Naive thymus-derived CD8-positive, alpha-beta T cell (primary cell): Measurements from ENCODE around the gene RAB15. TPM values are rescaled to one million over a fixed set of nuclear protein-coding genes. Genes with fewer than 3 reads are reported as not detected.

Experiments used
- ATAC-seq, 2 donors: fragments of 150-1000 bp; cut with Tn5 transposase in 1 of 2; sonication (Bioruptor Pico), chemical (Tn5 transposase) in 1 of 2; 1 replicate in 1 of 2; 2 replicates in 1 of 2; pipeline ENCODE4 v1.10.0; 2021; ENCODE audit warnings: mild to moderate bottlenecking in 2 of 2, moderate library complexity in 2 of 2
- POLR2A ChIA-PET: fragments of 350-600 bp; sonication (Branson Sonifier 250); formaldehyde crosslinking; loops from one replicate; lab custom pipeline; 2021; ENCODE audit warnings: antibody characterized with exemption; lab: Charles Lee
- DNase-seq, 10 donors: peaks; one replicate each; pipeline versions ENCODE4 v3.0.0 to v3.0.0-alpha.2; 2020 to 2022
- H3K27ac Mint-ChIP-seq, 10 donors: one replicate each; pipeline ENCODE4 v1.8.0; 2020 to 2022; ENCODE audit warnings: mild to moderate bottlenecking in 10 of 10, mixed read lengths in 10 of 10, moderate library complexity in 4 of 10, inconsistent platforms in 1 of 10
- H3K27me3 Mint-ChIP-seq, 5 donors: one replicate each; pipeline ENCODE4 v1.8.0; 2021 to 2022; ENCODE audit warnings: mixed read lengths in 5 of 5
- H3K36me3 Mint-ChIP-seq, 3 donors: one replicate each; pipeline ENCODE4 v1.8.0; 2020 to 2022; ENCODE audit warnings: mixed read lengths in 3 of 3, mild to moderate bottlenecking in 2 of 3, inconsistent platforms in 1 of 3
- H3K4me1 Mint-ChIP-seq, 4 donors: one replicate each; pipeline ENCODE4 v1.8.0; 2021 to 2022; ENCODE audit warnings: mixed read lengths in 4 of 4
- H3K4me3 Mint-ChIP-seq, 10 donors: one replicate each; pipeline ENCODE4 v1.8.0; 2020 to 2022; ENCODE audit warnings: mild to moderate bottlenecking in 10 of 10, mixed read lengths in 10 of 10, moderate library complexity in 6 of 10, inconsistent platforms in 1 of 10
- H3K9me3 Mint-ChIP-seq, 9 donors: one replicate each; pipeline ENCODE4 v1.8.0; 2020 to 2022; ENCODE audit warnings: mixed read lengths in 9 of 9, mild to moderate bottlenecking in 3 of 9, inconsistent platforms in 1 of 9, moderate library complexity in 1 of 9
- polyA plus RNA-seq, 3 donors: library from polyadenylated mRNA; unstranded; fragments of 300-500 nt; fragmentation: Illumina TruSeq; gene quantifications; one replicate each; pipeline ENCODE4 v1.2.3, GENCODE V29; 2021
- total RNA-seq, 8 experiments: library from RNA in 2 of 8; stranded (reverse) in 2 of 8; gene quantifications; one replicate each; pipeline ENCODE4 v1.2.3 and lab custom pipeline; 2021 to 2026

Gene RAB15
- total and polyA plus RNA-seq, 5 experiments from 2014 or later, result 3.9 to 11.9 (median 4.7) TPM

- Mint-ChIP-seq H3K27ac (no peak overlapping the region), H3K4me3 (no peak overlapping the region), H3K9me3 (no peaks in the 10 kb centered on the region), H3K4me1 (peaks cover 4 to 11% (median 6%) of the 10 kb centered on the region in 4 donors), H3K27me3 (no peaks in the 10 kb centered on the region), H3K36me3 (peaks cover 0 to 32% (median 4%) of the 10 kb centered on the region in 3 donors)
- no peak for ATAC-seq
- POLR2A ChIA-PET, result no interaction called here
- DNase-seq, result no peak
These were observed 29.6 kb upstream of the RAB15 start for GRCh38 chr14:65001723-65002122.

GRCh38 chr14:65000898-65001591, 28.9 kb upstream of the RAB15 start:
- Mint-ChIP-seq H3K4me1 (peaks cover 4 to 15% (median 6%) of the 10 kb centered on the region in 4 donors), H3K9me3 (no peaks in the 10 kb centered on the region), H3K27ac (peak overlapping the region in 1 of 10 donors; percentile 9), H3K36me3 (peaks cover 0 to 26% (median 4%) of the 10 kb centered on the region in 3 donors), H3K4me3 (no peak overlapping the region), H3K27me3 (no peaks in the 10 kb centered on the region)
- no peak for DNase-seq
- POLR2A ChIA-PET, result no interaction called here
- no peak for ATAC-seq

GRCh38 chr14:64998455-64998931, 26.4 kb upstream of the RAB15 start:
- POLR2A ChIA-PET, result interaction anchor here (0.6 kb wide), 1 partner anchor 122 kb away, joined by 3 read pairs; no protein-coding TSS in a partner anchor
- Mint-ChIP-seq H3K4me1 (peaks cover 4 to 19% (median 6%) of the 10 kb centered on the region in 4 donors), H3K27ac (no peak overlapping the region), H3K36me3 (peaks cover 0 to 7% (median 0%) of the 10 kb centered on the region in 3 donors), H3K4me3 (no peak overlapping the region), H3K27me3 (no peaks in the 10 kb centered on the region), H3K9me3 (no peaks in the 10 kb centered on the region)
- DNase-seq (no peak), ATAC-seq (no peak)

- Mint-ChIP-seq H3K4me3 (peak overlapping the region in 2 of 10 donors; percentile 37 to 60), H3K27me3 (no peaks in the 10 kb centered on the region), H3K4me1 (peaks cover 6 to 14% (median 6%) of the 10 kb centered on the region in 4 donors), H3K9me3 (no peaks in the 10 kb centered on the region), H3K27ac (peak overlapping the region in 1 of 10 donors; percentile 61), H3K36me3 (peaks cover 0 to 7% (median 4%) of the 10 kb centered on the region in 3 donors)
- POLR2A ChIA-PET, result interaction anchor here (0.6 kb wide), 1 partner anchor 424 kb away, joined by 3 read pairs; no protein-coding TSS in a partner anchor
- no peak for DNase-seq
- ATAC-seq, result no peak
These were observed 25.1 kb upstream of the RAB15 start for GRCh38 chr14:64997108-64997794.

GRCh38 chr14:64995291-64995690, 23.2 kb upstream of the RAB15 start:
- Mint-ChIP-seq H3K36me3 (peaks cover 0 to 9% (median 4%) of the 10 kb centered on the region in 3 donors), H3K9me3 (no peaks in the 10 kb centered on the region), H3K27me3 (no peaks in the 10 kb centered on the region), H3K4me1 (peaks cover 13 to 26% (median 21%) of the 10 kb centered on the region in 4 donors), H3K27ac (no peak overlapping the region), H3K4me3 (no peak overlapping the region)
- POLR2A ChIA-PET, result interaction anchor here (0.6 kb wide), 1 partner anchor 29 kb away, joined by 3 read pairs; no protein-coding TSS in a partner anchor
- ATAC-seq (no peak), DNase-seq (no peak)

- Mint-ChIP-seq H3K4me3 (no peak overlapping the region), H3K4me1 (peaks cover 14 to 32% (median 29%) of the 10 kb centered on the region in 4 donors), H3K27me3 (no peaks in the 10 kb centered on the region), H3K27ac (no peak overlapping the region), H3K9me3 (no peaks in the 10 kb centered on the region), H3K36me3 (peaks cover 0 to 5% (median 4%) of the 10 kb centered on the region in 3 donors)
- DNase-seq (no peak), ATAC-seq (no peak)
- POLR2A ChIA-PET, result no interaction called here
These were observed 22.4 kb upstream of the RAB15 start for GRCh38 chr14:64994540-64994939.

- Mint-ChIP-seq H3K27me3 (no peaks in the 10 kb centered on the region), H3K9me3 (no peaks in the 10 kb centered on the region), H3K4me1 (peaks cover 14 to 40% (median 34%) of the 10 kb centered on the region in 4 donors), H3K36me3 (peaks cover 0 to 5% (median 4%) of the 10 kb centered on the region in 3 donors), H3K4me3 (no peak overlapping the region), H3K27ac (peak overlapping the region in 2 of 10 donors; percentile 23 to 72)
- ATAC-seq (no peak), DNase-seq (no peak)
- POLR2A ChIA-PET, result no interaction called here
These were observed 21.3 kb upstream of the RAB15 start for GRCh38 chr14:64993266-64993930.

- no peaks in the 10 kb centered on the region for H3K27me3 Mint-ChIP-seq
- H3K9me3 Mint-ChIP-seq, result no peaks in the 10 kb centered on the region
- peak overlapping the region in 3 of 10 donors; percentile 23 to 35 (median 25) for H3K27ac Mint-ChIP-seq
- POLR2A ChIA-PET, result interaction anchor here (0.5 to 1.2 kb wide), 2 partner anchors 12 to 111 kb away, joined by 4 read pairs; no protein-coding TSS in a partner anchor
- H3K36me3 Mint-ChIP-seq, result peaks cover 0 to 5% (median 4%) of the 10 kb centered on the region in 3 donors
- H3K4me3 Mint-ChIP-seq, result no peak overlapping the region
- H3K4me1 Mint-ChIP-seq, result peaks cover 15 to 49% (median 37%) of the 10 kb centered on the region in 4 donors
- DNase-seq, result no peak
- ATAC-seq, result no peak
These were observed 20.3 kb upstream of the RAB15 start for GRCh38 chr14:64992328-64992885.

- H3K4me3 Mint-ChIP-seq, result peak overlapping the region in 2 of 10 donors; percentile 62 to 74
- POLR2A ChIA-PET, result no interaction called here
- peaks cover 0 to 5% (median 4%) of the 10 kb centered on the region in 3 donors for H3K36me3 Mint-ChIP-seq
- peaks cover 21 to 62% (median 44%) of the 10 kb centered on the region in 4 donors for H3K4me1 Mint-ChIP-seq
- no peaks in the 10 kb centered on the region for H3K27me3 Mint-ChIP-seq
- DNase-seq (no peak), ATAC-seq (no peak)
- no peaks in the 10 kb centered on the region for H3K9me3 Mint-ChIP-seq
- H3K27ac Mint-ChIP-seq, result peak overlapping the region in 7 of 10 donors; percentile 32 to 88 (median 80)
These were observed 18.8 kb upstream of the RAB15 start for GRCh38 chr14:64990939-64991338.

- Mint-ChIP-seq H3K4me1 (peaks cover 23 to 63% (median 45%) of the 10 kb centered on the region in 4 donors), H3K9me3 (no peaks in the 10 kb centered on the region), H3K27me3 (no peaks in the 10 kb centered on the region), H3K36me3 (peaks cover 0 to 5% (median 4%) of the 10 kb centered on the region in 3 donors), H3K4me3 (peak overlapping the region; percentile 13 to 82 (median 63)), H3K27ac (peak overlapping the region; percentile 68 to 91 (median 82))
- POLR2A ChIA-PET, result interaction anchor here (0.6 kb wide), 1 partner anchor 412 kb away, joined by 4 read pairs; no protein-coding TSS in a partner anchor
- ATAC-seq (no peak), DNase-seq (peak in 2 of 10 donors; percentile 34 to 35)
These were observed 18.2 kb upstream of the RAB15 start for GRCh38 chr14:64990296-64990695.

GRCh38 chr14:64987438-64987767, 15.3 kb upstream of the RAB15 start:
- POLR2A ChIA-PET, result interaction anchor here (0.6 to 2.7 kb wide), 9 partner anchors 17 to 425 kb away, joined by 3 to 12 read pairs (median 5); partner anchors contain the start of genes CHURC1 and FUT8

More at GRCh38 chr14:64987438-64987767, 15.3 kb upstream of the RAB15 start:
- Mint-ChIP-seq H3K4me1 (peaks cover 30 to 64% (median 57%) of the 10 kb centered on the region in 4 donors), H3K27ac (peak overlapping the region; percentile 91 to 100 (median 98)), H3K4me3 (peak overlapping the region; percentile 86 to 99 (median 98)), H3K9me3 (no peaks in the 10 kb centered on the region), H3K27me3 (peaks cover 0 to 6% (median 0%) of the 10 kb centered on the region in 5 donors), H3K36me3 (peaks cover 0 to 4% (median 0%) of the 10 kb centered on the region in 3 donors)
- ATAC-seq, result no peak
- no peak for DNase-seq
